Measurements from ENCODE around the gene AP2M1. TPM values are rescaled to one million over a fixed set of nuclear protein-coding genes. Genes with fewer than 3 reads are reported as not detected.

AP2M1 gene
- total RNA-seq, result 374 and 506 TPM in 2 replicates

GRCh38 chr3:184174646-184175492 lies at the start of gene AP2M1:
TSS of gene AP2M1 (plus strand) at chr3:184174855. CDS start at chr3:184176994, 2,139 bp downstream.

DNA sequence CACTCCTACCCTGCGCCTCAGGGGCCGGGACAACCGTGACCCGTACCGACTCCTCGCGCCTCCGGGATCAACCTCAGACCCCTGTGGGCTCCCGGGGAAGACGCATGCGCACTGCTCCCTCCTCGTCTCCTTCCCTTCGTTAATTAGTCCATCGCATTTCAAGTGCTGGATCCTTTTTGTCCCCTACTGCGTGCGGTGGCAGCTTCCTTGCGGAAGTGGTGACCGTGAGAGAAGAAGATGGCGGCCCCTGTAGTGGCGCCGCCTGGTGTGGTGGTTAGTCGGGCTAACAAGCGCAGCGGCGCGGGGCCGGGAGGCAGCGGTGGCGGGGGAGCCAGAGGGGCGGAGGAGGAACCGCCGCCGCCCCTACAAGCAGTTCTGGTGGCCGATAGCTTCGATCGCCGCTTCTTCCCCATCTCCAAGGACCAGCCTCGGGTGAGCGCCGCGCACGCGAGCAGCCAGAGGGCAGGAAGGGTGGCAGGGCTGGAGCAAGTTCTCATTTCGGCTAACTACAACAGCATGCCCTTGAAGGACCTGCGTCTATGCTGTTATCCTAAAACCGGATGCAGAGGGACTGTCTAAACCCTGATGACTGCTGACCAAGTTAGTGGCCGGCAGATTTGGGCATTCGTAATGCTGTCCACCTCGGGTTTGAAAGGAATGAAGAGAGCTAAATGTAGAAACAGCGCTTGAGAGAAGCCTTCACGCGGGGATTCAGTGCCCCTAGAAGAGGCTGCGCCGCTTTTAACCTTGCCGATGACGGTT lies 39.3 kb upstream of the AP2M1 start, which contains the start of gene EIF2B5:
Gene EIF2B5, plus strand, starts transcription at position 210 of the 762 bp plus-strand sequence. Its CDS starts 28 bp downstream, at position 238.

DNA sequence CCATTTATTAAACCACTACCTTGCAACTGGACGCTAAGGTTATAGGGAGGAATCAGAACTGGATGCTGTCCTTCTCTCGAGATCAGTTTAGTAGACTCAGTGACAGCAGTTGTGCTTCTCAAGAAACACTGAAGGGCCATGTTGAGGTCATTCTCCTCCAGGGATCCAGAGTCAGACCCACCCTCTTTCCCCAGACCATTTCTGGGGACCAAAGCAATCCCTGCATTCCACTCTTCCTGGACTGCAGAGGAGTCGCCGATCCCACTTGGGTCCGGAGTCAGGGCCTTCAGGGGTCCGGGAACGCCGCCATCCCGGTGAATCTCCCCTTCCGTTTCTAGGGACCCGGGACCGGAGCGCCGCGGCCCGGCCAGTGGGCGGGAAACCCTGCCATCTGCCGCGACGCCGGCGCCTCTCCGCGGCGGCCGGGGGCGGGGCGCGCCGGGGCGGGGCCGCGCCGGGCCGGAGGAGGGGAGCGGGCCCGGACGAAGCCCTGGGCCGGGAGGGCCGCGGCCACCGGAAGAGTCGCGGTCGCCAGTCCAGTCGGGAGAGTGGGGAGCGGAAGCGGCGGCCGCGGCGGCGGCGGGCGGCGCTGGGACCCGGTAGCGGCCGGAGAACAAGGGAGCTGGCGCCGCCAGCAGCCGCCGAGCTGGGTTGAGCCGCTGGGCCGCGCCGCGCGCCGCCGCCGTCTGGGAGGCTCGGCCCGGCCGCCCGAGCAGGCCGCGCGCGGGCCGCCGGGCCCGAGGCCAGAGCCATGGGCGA lies 19.6 kb upstream of the AP2M1 start, which contains the start of gene DVL3:
Gene DVL3, plus strand, starts transcription at position 493 of the 759 bp plus-strand sequence. Its CDS starts 259 bp downstream, at position 752.

DNA sequence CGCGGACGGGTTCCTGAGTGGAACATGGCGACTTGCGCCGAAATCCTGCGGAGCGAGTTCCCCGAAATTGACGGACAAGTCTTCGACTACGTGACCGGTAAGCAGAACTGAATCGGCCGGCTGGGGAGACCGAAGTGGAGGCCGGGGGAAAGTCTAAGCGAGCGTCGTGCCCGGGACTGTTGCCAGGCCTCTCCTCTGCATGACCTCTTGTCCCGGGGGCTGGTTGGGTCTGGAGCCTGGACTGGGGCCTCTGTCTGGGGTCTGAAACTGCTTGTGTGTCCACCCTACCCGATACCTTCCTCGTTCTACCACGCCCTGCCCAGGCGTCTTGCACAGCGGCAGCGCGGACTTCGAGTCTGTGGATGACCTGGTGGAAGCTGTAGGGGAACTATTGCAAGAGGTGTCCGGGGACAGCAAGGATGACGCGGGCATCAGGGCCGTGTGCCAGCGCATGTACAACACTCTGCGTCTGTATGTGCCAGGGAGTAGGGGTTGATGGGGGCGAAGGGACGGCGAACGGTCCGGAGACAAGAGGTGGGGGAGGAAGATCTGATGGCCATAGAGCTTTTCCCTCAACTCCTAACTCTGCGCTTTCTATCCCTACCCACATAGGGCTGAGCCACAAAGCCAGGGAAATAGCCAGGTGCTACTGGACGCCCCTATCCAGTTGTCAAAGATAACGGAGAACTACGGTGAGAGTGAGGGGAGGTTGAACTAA lies 11.7 kb downstream of the AP2M1 start, which contains the start of gene ABCF3:
Gene ABCF3, plus strand, starts transcription at position 16 of the 718 bp plus-strand sequence. Its CDS starts 9 bp downstream, at position 25.

DNA sequence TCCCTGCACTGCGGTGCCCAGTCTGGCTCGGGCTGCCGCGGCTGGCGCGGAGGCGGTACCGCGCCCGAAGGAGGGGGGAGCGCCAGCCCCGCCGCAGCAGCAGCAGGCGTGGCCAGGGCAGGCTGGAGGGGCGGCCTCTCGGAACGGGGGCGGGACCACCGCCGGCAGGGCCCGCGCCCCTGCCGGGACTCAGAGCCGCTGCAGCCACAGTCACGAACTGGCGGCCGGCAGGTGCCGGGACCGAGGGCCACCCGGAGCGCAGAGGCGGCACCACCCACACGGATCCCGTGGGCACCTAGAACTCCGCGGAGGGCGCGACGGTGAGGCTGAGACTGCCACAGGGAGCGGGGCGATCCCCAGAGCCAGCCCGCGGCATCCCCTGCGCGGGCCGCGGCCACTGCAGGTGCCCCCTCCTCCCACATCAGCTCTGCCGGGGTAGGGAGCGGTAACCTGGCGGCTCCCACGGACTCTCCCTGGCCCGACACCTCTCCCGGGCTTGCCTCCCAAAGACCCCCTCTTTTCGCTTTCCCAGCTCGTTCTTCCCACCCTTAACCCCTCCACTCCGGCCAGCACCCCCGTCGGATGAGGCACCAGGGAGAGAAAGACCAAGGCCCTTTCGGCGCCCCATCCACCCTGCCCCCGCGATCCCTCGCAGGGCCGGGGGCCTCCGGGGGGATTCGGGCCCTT lies 54.9 kb downstream of the AP2M1 start, which contains the start of gene VWA5B2:
Gene VWA5B2, plus strand, starts transcription at position 192 of the 687 bp plus-strand sequence. CDS start 944 bp downstream, outside the sequence.

Other genes starting within 250 kb of the AP2M1 start
- 18.6 and 21.0 TPM in 2 replicates for gene ABCC5, start 157.0 kb upstream of the AP2M1 start, total RNA-seq
- gene HTR3D, start 143.1 kb upstream of the AP2M1 start, total RNA-seq, result not detected in 2 replicates
- not detected in 2 replicates for gene HTR3C, start 121.8 kb upstream of the AP2M1 start, total RNA-seq
- gene HTR3E, start 77.8 kb upstream of the AP2M1 start, total RNA-seq, result not detected in 2 replicates
- gene EIF2B5, start 39.5 kb upstream of the AP2M1 start, total RNA-seq, result 25.0 and 32.1 TPM in 2 replicates
- gene DVL3, start 19.5 kb upstream of the AP2M1 start, total RNA-seq, result 29.1 and 53.8 TPM in 2 replicates
- 47.3 and 89.0 TPM in 2 replicates for gene ABCF3, start 11.3 kb downstream of the AP2M1 start, total RNA-seq
- gene VWA5B2, start 54.7 kb downstream of the AP2M1 start, total RNA-seq, result not detected in 2 replicates
- gene ALG3, start 74.1 kb downstream of the AP2M1 start, total RNA-seq, result 24.0 and 25.3 TPM in 2 replicates
- 0.87 and 2.0 TPM in 2 replicates for gene EEF1AKMT4, start 74.8 kb downstream of the AP2M1 start, total RNA-seq
- gene CAMK2N2, start 86.7 kb downstream of the AP2M1 start, total RNA-seq, result not detected in 2 replicates
- under 0.01 TPM in 1 of 2 replicates, not detected in the other for gene ECE2, start 101.2 kb downstream of the AP2M1 start, total RNA-seq
- gene PSMD2, start 124.4 kb downstream of the AP2M1 start, total RNA-seq, result 403 and 574 TPM in 2 replicates
- 315 and 337 TPM in 2 replicates for gene EIF4G1, start 139.8 kb downstream of the AP2M1 start, total RNA-seq
- 25.7 and 33.4 TPM in 2 replicates for gene FAM131A, start 162.7 kb downstream of the AP2M1 start, total RNA-seq
- gene CLCN2, start 186.8 kb downstream of the AP2M1 start, total RNA-seq, result 4.1 and 6.9 TPM in 2 replicates
- 52.3 and 98.0 TPM in 2 replicates for gene POLR2H, start 186.9 kb downstream of the AP2M1 start, total RNA-seq
- 0.15 and 0.83 TPM in 2 replicates for gene THPO, start 203.4 kb downstream of the AP2M1 start, total RNA-seq
- gene CHRD, start 205.2 kb downstream of the AP2M1 start, total RNA-seq, result 0.73 and 2.6 TPM in 2 replicates